Measurements from ENCODE around the gene UCP3.

- no peak for TF ChIP-seq CTCF (IDR thresholded peaks at IDR 0.05)
- TF ChIP-seq EZH2 (IDR thresholded peaks at IDR 0.05; ENCODE audit: borderline replicate concordance, insufficient read depth, low read depth, low read length, poor library complexity, severe bottlenecking): no peak
Observed at GRCh38 chr11:73972620-73973449, 36.0 kb downstream of the UCP3 start.

All from B cell (primary cell).